Gastrocnemius medialis (tissue), 4 donors: ENCODE data around the gene KDM8. TPM values are rescaled to one million over a fixed set of nuclear protein-coding genes. Genes with fewer than 3 reads are reported as not detected.

Experiments
- ATAC-seq, 2 donors: fragments of 150-250 bp; one replicate each; pipeline ENCODE4 v1.9.1; 2016
- DNase-seq, 2 donors: peaks; one replicate each; pipeline ENCODE4 v3.0.0-alpha.2; 2019
- H3K27ac ChIP-seq, 4 donors: fragments of 200-600 bp; sonication (generic); 1 replicate in 1 of 4; 2 replicates in 3 of 4; pipeline ENCODE4 v1.5.1; 2016 to 2018; ENCODE audit warnings: mild to moderate bottlenecking in 2 of 4, moderate library complexity in 1 of 4
- H3K27me3 ChIP-seq, 3 donors: fragments of 200-600 bp; sonication (generic) in 2 of 3; 1 replicate in 1 of 3; 2 replicates in 2 of 3; pipeline versions ENCODE4 v1.5.1 to v1.6.0; 2016 to 2019; ENCODE audit warnings: mild to moderate bottlenecking in 1 of 3, moderate library complexity in 1 of 3
- H3K36me3 ChIP-seq, 2 donors: fragments of 200-600 bp; sonication (generic) in 1 of 2; one replicate each; pipeline ENCODE4 v1.5.1; 2017 to 2018
- H3K4me1 ChIP-seq, 2 donors: fragments of 200-600 bp; sonication (generic) in 1 of 2; one replicate each; pipeline ENCODE4 v1.5.1; 2016 to 2017; ENCODE audit warnings: mild to moderate bottlenecking in 2 of 2
- H3K4me3 ChIP-seq, 4 donors: fragments of 200-600 bp; sonication (generic) in 3 of 4; 1 replicate in 1 of 4; 2 replicates in 3 of 4; pipeline ENCODE4 v1.5.1; 2016 to 2019; ENCODE audit warnings: mild to moderate bottlenecking in 2 of 4
- H3K9me3 ChIP-seq, 3 donors: fragments of 200-600 bp; sonication (generic) in 2 of 3; 1 replicate in 1 of 3; 2 replicates in 2 of 3; pipeline ENCODE4 v1.5.1; 2016 to 2019
- POLR2A ChIP-seq, 2 donors: fragments of 450-650 bp; IDR thresholded peaks; one replicate each; pipeline ENCODE4 v1.6.1; 2017; ENCODE audit warnings: antibody characterized with exemption in 2 of 2, mild to moderate bottlenecking in 2 of 2, moderate library complexity in 2 of 2
- in situ Hi-C, 4 donors: fragments of 200-750 bp; cut with MboI; loops; one replicate each; pipeline versions ENCODE4 v1.15.0 to v1.8.0; 2017; ENCODE audit warnings: low sequenced_read_pairs in 4 of 4
- intact Hi-C: fragments of 100-400 bp; cut with DNase I; formaldehyde crosslinking; loops from one replicate; pipeline ENCODE4 v1.15.1; 2023; ENCODE audit warnings: low total_unique reads
- total RNA-seq, 4 donors: library from RNA; depleted of rRNA; stranded (reverse); fragments of >200 nt; gene quantifications; one replicate each; pipeline versions ENCODE4 v1.1.0 to v1.2.3, GENCODE V29; 2016
- TF ChIP-seq, protein P1 (sequence below), 5 experiments: fragments of 450-650 bp in 3 of 5; fragments of 200-600 bp in 2 of 5; sonication (generic) in 2 of 5; IDR thresholded peaks in 4 of 5; conservative IDR thresholded peaks in 1 of 5; 1 replicate in 4 of 5; 2 replicates in 1 of 5; pipeline ENCODE4 v1.5.1; 2016 to 2019; ENCODE audit warnings: antibody characterized with exemption in 5 of 5, mild to moderate bottlenecking in 3 of 5, moderate library complexity in 3 of 5

Gene KDM8
- total RNA-seq, 4 donors from 2014 or later, result 3.2 to 6.3 (median 5.1) TPM

DNA sequence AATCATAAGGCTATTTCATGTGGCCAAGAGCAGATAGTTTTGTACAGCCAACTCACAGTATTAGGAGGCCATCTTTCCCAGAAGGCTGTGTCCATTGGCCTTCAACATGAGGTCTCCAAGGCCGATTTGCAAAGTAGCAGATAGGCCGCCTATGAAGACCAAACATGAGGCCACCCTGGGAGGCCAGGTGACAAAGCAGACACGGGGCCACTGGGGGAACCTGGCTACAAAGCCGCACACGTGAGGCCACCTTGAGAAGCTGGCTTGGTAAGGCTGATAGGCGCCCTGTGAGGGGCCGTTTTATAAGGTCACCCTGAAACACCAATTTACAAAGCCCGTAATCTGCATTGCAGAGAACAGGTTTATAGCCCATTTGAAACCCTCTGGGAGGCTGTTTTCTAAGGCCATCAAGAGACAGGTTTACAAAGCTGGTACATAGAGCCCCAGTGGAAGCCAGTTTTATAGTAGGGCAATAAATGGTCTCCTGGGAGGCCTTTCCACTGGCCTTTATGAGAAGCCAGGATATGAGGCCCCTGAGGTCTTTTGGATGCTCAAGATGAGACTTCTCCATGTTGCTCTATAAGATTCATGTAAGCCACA is 4.9 kb downstream of the KDM8 start:
- no peak overlapping the region for H3K27ac ChIP-seq
- H3K9me3 ChIP-seq, result no peaks in the 10 kb centered on the region
- no peak for ATAC-seq
- intact Hi-C loops (loop anchor here (10.0 kb wide), 1 partner anchor 1327 kb away; the partner anchor contains the start of gene NUPR1), in situ Hi-C loops (loop anchor here in 1 of 4 donors (25.0 kb wide), 1 partner anchor 354 kb away; the partner anchor contains the start of gene KATNIP)
- peaks cover 18 to 20% of the 10 kb centered on the region in 2 donors for H3K4me1 ChIP-seq
- DNase-seq, result no peak
- no peaks in the 10 kb centered on the region for H3K27me3 ChIP-seq
- peaks cover 0 to 20% of the 10 kb centered on the region in 2 donors for H3K36me3 ChIP-seq
- TF ChIP-seq, protein P1, sequence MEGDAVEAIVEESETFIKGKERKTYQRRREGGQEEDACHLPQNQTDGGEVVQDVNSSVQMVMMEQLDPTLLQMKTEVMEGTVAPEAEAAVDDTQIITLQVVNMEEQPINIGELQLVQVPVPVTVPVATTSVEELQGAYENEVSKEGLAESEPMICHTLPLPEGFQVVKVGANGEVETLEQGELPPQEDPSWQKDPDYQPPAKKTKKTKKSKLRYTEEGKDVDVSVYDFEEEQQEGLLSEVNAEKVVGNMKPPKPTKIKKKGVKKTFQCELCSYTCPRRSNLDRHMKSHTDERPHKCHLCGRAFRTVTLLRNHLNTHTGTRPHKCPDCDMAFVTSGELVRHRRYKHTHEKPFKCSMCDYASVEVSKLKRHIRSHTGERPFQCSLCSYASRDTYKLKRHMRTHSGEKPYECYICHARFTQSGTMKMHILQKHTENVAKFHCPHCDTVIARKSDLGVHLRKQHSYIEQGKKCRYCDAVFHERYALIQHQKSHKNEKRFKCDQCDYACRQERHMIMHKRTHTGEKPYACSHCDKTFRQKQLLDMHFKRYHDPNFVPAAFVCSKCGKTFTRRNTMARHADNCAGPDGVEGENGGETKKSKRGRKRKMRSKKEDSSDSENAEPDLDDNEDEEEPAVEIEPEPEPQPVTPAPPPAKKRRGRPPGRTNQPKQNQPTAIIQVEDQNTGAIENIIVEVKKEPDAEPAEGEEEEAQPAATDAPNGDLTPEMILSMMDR (IDR thresholded peaks at IDR 0.05 in 4 of 5, conservative IDR thresholded peaks at IDR 0.05 in 1 of 5), result no peak
- no peak for TF ChIP-seq POLR2A (IDR thresholded peaks at IDR 0.05)
- no peak overlapping the region for H3K4me3 ChIP-seq

DNA sequence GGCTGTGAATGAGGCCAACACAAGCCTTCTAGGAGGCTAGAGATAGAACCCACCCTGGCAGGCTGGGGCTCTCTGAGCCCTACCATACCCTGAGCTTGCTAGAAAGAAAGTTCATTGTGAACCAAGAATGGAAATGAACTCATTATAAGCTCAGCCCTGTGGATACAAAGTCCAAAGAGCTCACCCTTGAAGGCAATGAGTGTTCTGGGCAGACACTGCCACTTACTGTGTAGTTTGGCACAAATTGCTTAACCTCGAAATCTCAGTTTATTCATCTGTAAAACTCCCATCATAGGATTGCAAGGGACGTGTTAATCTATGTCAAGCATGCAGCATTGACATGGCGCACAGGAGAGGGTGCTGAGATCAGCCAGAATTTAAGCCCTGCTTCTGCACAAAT is 5.5 kb downstream of the KDM8 start:
- no peaks in the 10 kb centered on the region for H3K27me3 ChIP-seq
- TF ChIP-seq, protein P1 (IDR thresholded peaks at IDR 0.05 in 4 of 5, conservative IDR thresholded peaks at IDR 0.05 in 1 of 5), result no peak
- peaks cover 18 to 20% of the 10 kb centered on the region in 2 donors for H3K4me1 ChIP-seq
- intact Hi-C loops (loop anchor here (10.0 kb wide), 1 partner anchor 1326 kb away; the partner anchor contains the start of gene NUPR1), in situ Hi-C loops (loop anchor here in 1 of 4 donors (25.0 kb wide), 1 partner anchor 354 kb away; the partner anchor contains the start of gene KATNIP)
- H3K9me3 ChIP-seq, result no peaks in the 10 kb centered on the region
- H3K4me3 ChIP-seq, result no peak overlapping the region
- no peak overlapping the region for H3K27ac ChIP-seq
- no peak for ATAC-seq
- peaks cover 0 to 20% of the 10 kb centered on the region in 2 donors for H3K36me3 ChIP-seq
- no peak for DNase-seq

DNA sequence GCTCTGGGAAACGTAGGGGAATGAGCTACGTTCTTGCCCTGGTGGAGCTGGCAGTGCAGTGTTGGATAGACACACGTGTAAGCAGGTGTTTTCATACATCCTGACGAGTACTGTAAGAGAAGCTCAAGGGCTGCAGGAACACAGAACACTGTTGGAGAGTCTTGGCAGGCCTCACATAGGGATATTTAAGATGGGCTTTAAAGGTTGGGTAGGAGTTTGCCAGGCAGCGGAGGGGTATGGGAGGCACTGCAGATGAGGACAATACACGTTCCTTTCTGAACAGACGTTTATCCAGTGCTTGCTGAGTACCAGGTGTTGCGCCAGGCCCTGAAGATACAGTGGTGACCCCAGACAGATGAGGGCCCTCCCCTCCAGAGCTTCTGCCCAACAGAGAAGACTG is 6.3 kb downstream of the KDM8 start:
- in situ Hi-C loops, result loop anchor here in 1 of 4 donors (25.0 kb wide), 1 partner anchor 353 kb away; the partner anchor contains the start of gene KATNIP
- no peak for DNase-seq
- intact Hi-C loops, result loop anchor here (10.0 kb wide), 1 partner anchor 1325 kb away; the partner anchor contains the start of gene NUPR1
- Histone ChIP-seq H3K4me1 (peaks cover 19 to 22% of the 10 kb centered on the region in 2 donors), H3K4me3 (no peak overlapping the region), H3K9me3 (no peaks in the 10 kb centered on the region), H3K27me3 (no peaks in the 10 kb centered on the region), H3K36me3 (peaks cover 0 to 20% of the 10 kb centered on the region in 2 donors), H3K27ac (no peak overlapping the region)
- no peak for ATAC-seq
- no peak for TF ChIP-seq POLR2A (IDR thresholded peaks at IDR 0.05)
- TF ChIP-seq, protein P1 (IDR thresholded peaks at IDR 0.05 in 4 of 5, conservative IDR thresholded peaks at IDR 0.05 in 1 of 5), result no peak

DNA sequence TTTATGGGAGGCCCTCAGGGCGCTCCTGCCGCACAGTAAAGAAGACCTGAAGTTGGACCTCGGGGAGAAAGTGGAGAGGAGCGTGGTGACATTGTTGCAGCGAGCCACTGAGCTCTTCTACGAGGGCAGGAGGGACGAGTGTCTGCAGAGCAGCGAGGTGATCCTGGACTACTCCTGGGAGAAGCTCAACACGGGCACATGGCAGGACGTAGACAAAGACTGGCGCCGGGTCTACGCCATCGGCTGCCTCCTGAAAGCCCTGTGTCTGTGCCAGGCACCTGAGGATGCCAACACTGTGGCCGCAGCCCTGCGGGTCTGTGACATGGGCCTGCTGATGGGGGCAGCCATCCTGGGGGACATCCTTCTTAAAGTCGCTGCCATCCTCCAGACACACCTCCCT is 6.8 kb downstream of the KDM8 start:
- DNase-seq (no peak), ATAC-seq (no peak)
- intact Hi-C loops (no loop called here), in situ Hi-C loops (loop anchor here in 1 of 4 donors (25.0 kb wide), 1 partner anchor 352 kb away; the partner anchor contains the start of gene KATNIP)
- Histone ChIP-seq H3K36me3 (peaks cover 0 to 20% of the 10 kb centered on the region in 2 donors), H3K4me1 (peaks cover 14 to 20% of the 10 kb centered on the region in 2 donors), H3K4me3 (no peak overlapping the region), H3K27me3 (no peaks in the 10 kb centered on the region), H3K27ac (no peak overlapping the region), H3K9me3 (no peaks in the 10 kb centered on the region)
- no peak for TF ChIP-seq POLR2A (IDR thresholded peaks at IDR 0.05)
- TF ChIP-seq, protein P1 (IDR thresholded peaks at IDR 0.05 in 4 of 5, conservative IDR thresholded peaks at IDR 0.05 in 1 of 5), result no peak
